GM18858 (cell line): Measurements from ENCODE around the gene ENG.
"Not testable (repeated sequence)": the region's sequence is repeated elsewhere in the genome, so short reads cannot be mapped to it uniquely, and the experiment has no call there.

Experiments
- ATAC-seq: cut with Tn5 transposase; IDR thresholded peaks from one replicate; pipeline ENCODE4 v1.9.1; 2021; ENCODE audit not compliant: unreplicated experiment

ENG gene

DNA sequence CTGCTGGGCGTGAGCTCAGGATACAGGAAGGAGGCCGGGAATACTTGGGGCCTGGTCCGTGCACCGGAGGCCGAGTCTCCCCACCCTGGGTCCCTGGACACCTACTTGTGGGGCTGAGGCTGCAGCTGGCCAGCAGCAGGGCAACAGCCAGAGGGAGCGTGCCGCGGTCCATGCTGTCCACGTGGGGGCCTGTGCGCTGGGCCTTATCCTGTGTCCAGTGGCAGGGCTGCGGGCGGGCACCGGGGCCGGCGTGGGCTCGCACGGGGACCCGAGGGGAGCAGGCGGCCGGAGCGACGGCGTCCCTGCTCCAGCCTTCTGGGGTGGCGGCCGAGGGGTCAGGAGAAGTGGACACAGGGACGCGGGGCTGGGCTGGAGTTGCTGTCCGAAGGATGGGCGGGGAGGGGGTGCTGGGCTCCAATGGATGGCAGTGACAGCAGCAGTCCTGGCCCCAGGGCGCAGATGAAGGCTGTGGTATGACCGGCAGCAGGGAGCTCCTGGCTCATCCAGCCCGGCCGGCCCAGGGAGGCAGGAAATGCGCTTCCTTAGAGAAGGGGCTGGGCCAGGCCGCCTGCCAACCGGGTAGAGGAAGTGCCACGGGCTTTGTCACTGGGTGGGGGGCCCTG, at the start of gene ENG:
ENG (minus strand) TSS at position 475 of the 623 bp plus-strand sequence; CDS start at position 172, 303 bp downstream.
- no peak for ATAC-seq

DNA sequence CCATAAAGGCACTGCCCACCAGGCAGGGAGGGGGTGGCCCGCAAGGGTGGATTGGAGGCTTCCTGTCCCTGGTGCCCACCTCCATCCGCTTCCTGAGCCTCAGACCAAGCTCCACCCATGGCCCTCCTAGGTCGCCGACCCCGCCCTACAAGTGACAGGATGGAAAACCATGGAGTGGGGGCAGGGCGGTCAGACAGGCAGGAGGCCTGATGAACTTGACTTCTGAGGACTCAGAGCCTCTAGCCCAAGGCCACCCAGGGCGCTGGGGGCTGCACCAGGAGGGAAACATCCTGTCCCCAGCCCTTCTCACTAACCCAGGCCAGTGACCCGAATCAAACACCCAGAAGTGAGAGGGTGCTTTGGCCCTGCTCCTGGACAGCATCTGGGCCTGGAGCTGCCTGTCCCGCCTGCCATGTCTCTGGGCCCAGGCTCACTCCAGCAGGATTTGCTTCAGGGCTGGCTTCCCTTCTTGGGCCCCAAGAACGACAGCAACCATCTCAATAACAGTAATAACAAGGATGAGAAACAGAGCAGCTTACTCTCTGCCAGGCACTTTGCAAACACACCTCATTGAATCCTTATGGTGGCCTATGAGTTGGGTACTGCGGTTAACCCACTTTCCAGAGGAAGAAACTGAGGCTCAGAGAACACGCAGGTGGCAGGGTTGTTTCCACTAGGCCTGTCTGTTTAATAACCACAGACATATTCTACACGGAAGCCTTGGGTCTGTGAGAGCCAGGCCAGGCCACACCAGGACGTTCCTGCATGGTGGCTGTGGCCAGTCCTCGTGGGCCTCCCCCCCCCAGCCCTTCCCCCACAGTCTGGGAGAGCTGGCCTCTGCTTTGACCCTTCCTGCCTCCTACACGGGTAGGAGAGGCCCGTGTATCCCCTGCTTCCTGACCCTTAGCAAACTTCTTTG, 49.4 kb upstream of the ENG start:
- no peak for ATAC-seq

DNA sequence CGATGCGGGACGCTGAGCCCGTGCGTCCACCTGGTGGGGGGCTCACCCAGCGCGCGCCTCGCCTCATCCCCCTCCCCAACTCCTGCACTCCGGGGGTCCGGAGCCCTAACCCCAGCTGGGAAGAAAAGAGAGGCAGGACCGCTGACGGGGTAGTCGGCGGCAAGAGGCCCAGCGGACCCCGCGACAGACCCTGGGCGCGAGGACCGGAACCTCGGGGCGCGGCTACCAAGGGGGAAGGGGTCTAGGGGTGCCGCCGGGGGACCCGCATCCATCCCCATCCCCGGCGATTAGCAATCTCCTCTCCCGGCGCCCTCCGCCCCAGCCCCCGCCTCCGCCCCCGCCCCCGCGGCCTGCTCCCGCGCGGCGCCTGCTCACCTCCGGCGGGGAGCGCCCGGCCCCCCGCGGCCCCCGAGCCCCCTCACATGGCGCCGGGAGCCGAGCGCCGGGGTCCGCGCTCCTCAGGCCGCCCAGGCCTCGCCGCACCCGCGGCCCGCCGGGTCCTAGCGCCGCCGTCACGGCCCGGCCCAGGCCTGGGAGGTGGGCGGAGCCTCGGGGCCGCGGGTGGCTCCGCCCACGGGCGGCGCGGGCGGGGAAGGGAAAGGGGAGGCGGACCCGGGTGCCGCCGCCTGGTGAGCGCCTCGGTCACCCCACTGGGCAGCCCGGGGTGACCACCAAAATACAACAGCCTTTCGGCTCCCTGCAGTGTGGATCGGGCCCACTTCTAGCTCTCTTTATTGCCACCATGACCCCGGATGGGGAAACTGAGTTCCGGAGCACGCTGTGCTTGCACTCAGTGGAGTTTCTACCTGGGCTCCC, 44.9 kb upstream of the ENG start, which contains the start of gene ST6GALNAC6:
ST6GALNAC6 (minus strand) TSS at position 476 of the 816 bp plus-strand sequence. CDS start 1,622 bp downstream, outside the sequence.
- no peak for ATAC-seq

DNA sequence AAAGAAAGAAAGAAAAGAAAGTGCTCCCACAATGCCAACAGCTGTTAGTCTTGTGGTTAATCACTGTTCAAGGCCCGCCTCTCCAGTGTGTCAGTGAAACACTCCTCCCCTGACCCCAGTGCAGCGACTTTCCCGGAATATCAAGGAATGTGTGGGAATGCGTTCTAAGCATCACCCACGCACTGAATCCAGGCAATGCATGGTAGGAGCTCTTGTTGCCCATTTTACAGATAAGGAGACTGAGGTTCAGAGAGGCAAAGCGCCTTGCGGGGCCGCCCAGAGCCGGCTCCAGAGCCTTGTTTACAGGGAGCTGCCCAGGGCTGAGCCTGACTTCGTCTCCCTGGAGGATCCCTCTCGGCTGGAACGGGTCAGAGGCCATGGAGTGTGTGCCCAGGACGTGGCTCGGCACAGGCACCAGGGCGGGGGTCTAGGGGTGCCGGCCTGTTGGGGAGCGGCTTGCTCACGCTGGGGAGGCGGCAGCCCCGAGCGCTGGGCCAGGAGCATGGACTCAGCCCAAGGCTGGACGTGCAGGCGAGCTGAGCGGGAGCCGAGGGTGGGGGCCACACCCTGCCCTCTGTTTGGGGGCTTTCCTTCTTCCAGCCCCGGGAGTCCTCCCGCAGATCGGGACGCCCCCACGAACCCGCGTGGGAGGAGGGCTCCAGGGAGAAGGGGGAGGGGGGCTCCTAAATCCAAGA, 44.1 kb upstream of the ENG start:
- ATAC-seq: no peak

DNA sequence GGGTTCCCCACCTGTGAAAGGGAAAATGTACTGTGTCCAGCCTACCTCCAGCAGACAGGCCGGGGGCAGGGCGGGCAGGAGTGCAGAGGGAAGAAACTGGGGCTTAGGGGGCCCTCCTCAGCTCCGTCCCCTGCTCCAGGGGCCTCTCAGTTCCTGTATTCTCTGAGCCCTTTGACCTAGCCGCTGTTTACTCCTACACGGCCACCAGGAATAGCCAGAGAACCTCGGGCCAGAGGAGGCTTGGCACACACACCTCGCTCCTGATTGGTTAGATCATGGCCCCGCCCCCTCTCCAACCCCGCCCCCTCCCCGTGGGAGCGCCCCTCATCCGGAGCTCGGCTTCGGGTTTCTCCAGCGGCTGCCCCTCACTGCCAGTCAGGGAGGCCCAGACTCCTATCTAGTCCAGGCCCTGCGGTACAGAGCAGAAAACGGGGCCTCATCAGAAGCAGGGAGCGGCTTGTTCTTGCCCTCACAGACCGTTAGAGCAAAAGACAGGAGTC, 42.8 kb upstream of the ENG start:
- no peak for ATAC-seq

DNA sequence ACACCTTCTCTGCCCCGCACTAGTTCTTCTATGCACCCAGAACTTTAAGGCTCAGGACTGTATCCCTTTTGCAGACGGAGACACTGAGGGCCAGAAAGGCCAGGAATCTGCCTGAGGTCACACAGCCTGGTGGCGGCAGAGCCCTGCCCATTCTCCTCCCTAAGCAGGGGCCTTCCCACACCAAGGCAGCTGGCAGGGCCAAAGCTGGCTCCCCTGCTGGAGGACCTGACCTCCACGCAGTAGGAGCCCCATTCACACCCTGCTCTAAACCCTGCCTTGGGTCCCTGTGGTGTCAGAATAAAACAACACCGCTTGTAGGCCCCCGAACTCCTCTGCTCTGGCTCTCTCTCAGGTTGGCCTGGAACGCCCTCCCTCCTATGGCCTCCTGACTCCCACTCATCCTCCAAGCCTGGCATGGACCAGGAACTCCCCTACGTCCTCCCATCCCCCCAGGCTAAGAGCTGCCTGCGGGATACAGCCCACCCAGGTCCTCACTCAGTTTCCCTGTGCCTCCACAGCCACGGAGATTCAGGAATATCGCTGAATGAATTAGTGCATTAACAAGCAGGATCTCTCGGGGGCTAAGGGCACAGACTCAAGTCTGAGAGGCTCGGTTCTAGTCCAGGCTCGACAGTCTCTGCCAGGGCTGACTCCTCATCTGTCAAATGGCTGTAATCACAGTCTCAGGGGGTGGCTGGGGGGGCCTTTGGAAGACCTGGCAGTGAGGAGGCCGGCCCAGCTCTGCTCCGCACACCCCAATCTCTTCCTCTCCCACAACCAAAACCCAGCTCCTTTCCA, 42.1 kb upstream of the ENG start:
- ATAC-seq: no peak

DNA sequence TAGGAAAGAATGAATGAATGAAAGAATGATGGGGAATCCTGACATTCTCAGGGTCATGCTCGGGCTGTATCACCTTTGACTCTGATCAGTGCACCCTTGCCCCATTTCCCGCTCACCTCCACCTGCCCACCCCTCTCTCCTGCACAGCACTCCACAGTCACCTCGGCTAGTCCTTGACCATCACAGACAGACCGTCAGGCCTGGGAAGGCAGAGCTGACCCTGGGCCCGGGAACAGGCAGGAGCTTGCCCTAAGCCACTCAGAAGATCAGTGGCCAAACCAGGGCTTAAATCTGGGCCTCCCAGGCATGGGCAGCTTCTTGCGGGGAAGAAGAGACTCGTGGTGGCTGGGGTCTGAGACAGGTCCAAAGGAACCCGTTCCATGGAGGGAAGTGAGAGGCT, 41.4 kb upstream of the ENG start:
- ATAC-seq: no peak

DNA sequence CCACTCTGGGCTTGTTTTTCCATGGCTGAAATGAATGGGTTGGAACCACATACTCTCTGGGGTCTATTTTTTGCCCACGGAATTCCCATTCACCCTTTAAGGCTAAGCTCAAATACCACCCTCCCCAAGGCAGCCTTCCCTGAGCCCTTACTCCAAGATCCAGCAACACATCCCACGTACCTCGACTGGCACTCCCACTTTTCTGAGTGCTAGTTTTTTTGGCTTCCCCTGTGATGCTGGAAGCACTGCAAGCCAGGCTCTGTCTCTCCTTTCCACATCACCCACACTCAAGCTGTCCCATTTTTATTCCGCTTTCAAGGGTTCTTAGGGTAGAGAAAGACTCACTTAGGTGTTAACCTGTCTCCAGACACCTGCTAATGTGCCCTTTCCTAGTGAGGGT, 38.9 kb upstream of the ENG start:
- ATAC-seq: no peak

DNA sequence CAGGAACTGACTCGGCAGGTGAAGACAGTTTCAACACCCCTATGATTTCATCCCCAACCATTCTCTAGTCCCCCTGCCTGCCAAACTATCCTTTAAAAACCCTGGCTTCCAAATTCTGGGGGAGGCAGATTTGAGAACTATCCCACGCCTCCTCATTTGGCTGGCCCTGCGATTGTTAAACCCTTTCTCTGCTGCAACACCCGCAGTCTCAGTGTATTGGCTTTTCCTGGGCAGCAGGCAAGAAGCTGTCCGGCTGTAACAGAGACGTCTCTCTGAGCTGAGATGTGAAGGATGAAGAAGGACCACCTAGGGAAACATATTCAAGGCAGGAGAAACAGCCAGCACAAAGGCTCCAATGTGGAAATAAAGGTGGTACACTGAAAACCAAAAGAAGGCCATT, 38.4 kb upstream of the ENG start:
- ATAC-seq: no peak

DNA sequence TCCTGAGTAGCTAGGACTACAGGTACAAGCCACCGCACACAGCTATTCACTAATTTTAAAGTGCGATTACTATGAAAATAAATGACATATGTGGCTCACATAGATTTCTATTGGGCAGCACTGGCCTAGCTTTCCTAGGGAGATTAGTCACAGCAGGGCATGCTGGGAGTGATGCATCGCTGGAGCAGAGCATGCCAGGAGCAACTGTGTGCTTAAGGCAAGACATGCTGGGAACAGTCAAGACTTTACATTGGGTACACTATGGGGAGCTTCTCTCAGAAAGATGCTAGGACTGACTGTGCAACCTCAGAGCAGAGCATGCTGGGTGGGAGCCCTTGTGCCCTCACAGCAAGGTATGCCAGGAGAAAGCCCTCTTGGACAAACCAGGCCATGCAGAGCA, 35.6 kb upstream of the ENG start:
- no peak for ATAC-seq

DNA sequence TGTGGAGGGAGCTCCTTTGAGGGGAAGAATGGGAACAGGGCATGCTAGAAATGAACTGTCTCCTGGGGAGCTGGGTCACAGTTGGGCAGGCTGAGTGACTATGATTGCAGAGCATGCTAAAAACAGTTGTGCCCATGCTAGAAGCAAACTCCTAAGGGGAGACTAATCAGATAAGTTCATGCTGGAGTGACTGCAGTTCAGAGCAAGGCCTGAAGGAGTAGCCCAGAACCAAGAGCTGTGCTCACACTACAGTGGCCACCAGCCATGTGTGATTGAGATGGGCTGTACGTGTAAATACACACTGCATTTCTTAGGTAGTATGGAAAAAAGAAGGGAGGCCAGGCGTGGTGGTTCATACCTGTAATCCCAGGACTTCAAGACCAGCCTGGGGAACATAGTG, 33.3 kb upstream of the ENG start:
- no peak for ATAC-seq

DNA sequence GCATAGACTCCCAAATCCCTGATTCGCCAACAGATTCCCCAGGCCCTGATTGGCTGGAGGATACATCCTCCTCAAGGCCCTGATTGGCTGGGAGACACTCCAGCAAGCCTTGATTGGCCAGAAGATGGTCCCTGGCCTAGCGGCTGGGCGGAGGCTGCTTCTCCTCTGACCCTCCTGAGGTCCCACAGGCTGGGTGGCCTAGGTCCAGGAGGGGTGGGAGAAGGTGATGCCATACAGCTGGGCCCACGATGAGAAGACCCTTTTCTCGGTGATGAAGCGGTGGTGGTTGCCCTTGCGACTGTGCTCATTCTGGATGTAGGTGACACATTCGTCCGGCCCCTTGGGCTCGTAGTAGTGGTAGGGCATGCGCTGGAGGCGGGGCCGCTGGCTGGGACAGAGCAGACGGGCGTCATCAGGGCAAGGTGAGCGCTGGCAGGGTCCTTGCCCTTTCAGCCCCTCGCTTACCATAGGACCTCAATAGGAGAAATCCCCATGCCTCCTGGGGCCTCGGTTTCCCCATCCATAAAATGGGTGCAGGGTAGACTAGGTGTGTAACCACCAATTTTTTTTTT, 32.0 kb upstream of the ENG start:
- ATAC-seq: no peak

DNA sequence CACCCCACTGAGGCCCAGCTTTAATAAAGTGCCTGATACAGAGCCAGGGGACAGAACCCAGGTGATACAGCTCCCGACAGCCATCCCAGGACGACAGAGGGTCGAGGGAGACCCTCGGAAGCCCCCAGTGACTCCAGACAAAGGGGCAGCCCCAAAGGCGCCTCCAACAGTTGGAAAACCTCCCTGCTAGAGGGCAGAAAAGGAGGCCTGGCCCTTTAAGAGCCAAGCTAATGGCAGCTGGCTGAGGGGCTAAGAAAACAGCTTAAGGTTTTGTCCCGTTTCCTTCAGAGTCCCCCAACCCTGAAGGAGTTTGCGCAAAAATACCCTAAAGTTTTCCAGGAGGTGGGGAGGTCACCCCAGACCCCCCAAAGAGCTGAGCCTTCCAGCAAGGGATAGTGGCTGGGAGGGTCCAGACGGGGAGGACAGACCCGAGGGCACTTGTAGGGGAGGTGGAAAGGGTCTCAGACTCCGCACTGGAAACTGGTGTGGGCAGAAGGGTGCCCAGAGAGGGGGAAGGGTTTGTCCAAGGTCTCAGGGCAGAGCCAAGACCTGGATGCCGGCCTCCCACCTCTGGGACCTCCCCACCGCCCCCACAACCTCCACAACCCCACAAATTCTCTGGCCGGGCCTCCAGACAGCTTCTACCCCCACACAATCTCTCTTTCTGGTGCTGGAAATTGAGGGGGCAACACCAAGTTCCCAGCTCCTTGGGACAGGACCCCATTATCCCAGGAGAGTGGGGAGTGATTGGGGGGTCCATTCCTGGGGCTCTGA, 31.2 kb upstream of the ENG start:
- no peak for ATAC-seq

DNA sequence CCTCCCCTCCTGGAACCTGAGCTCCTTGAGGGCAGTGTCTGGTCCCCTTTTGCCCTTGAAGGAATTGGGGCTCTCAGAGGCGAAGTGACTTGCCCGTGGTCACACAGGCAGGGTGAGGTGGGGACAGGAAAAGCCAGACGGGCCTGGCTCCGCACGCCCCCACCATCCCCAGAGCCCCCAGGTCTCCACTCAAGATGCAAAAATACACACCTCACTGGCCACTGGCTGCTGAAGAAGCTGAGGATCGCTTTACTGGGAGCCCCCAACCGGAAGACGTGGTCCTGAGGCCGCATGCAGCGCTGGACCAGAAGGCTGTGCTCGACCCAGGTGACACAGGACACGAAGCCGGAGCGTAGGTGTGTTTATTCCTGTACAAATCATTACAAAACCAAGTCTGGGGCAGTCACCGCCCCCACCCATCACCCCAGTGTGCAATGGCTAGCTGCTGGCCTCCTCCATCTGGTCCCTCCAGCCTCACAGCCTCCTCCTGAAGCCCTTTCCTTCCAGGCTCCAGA, 30.6 kb upstream of the ENG start:
- ATAC-seq: no peak

DNA sequence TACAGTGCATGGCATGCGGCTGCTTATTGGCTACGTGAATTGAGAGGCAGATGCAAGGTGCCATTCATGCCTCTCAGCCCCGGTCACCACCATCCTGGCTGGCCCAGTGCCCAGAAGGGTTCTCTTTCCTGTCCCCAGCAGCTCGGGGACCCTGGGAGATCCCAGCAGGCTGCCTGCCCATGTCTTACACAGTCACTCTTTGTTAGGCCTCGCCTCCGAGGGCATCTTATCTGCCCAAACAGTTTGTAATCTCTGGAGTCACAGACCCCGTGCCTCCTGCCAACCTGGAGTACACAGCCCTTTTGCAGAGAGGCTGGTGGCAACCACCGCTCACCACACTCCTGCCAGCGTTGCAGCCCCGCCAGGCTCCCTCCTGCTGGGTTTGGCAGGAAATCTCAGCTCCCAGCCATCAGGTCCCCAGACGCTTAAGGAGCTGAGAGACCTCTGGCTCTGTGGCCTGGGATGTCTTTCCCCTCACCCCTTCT, 30.0 kb upstream of the ENG start:
- no peak for ATAC-seq

DNA sequence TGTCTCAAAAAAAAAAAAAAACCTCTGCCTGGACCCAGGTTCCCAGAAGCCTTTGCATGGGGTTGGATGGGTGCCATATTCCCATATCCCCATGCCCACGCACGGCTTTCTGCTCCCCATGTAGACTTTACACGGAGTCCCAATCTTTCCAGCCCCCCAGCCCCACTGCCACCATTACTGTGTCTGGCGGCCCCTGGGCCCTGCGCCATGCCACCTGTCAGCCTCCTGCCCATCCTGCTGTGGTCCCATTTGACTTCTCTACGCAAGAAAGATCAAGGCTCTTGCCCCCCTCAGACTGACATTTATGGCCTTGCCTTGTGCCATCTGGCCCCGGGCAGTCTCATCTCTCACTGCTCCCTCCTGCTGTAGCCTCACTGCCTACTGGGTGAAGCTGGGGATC, 29.5 kb upstream of the ENG start:
- ATAC-seq: no peak

DNA sequence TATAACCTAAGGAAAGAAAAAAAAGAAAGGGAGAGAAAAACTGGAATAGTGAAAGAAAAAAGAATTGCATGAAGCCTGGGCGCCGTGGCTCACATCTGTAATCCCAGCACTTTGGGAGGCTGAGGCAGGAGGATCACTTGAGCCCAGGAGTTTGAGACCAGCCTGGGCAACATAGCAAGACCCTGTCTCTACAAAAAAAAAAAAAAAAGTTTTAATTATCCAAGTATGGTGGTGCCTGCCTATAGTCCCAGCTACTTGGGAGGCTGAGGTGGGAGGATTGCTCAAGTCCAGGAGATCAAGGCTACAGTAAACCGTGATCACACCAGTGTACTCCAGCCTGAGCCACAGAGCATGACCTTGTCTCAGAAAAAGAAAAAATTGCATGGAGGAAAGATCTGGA, 27.3 kb upstream of the ENG start:
- not testable (repeated sequence) for ATAC-seq

DNA sequence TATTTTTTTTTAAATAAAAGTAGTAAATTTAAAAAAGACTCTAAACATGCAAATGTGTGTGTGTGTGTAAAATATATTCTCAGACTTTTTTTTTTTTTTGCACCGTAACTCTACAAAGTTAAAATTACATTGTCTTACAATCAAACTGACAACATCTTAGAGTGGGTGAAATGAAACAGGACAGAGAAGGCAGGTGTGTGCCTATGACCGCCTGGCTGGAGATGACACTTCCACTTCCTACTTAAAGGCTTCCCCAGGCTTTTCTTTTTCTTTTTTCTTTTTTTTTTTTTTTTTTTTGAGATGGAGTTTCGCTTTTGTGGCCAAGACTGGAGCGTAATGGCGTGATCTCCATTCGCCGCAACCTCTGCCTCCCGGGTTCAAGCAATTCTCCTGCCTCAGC, 25.7 kb upstream of the ENG start:
- no peak for ATAC-seq
